Lower lobe of right lung (tissue), 2 donors: ENCODE measurements around the gene PEX14. TPM values are rescaled to one million over a fixed set of nuclear protein-coding genes. Genes with fewer than 3 reads are reported as not detected.

Experiments
- ATAC-seq, 2 donors: fragments of 200-7000 bp; cut with Tn5 transposase; one replicate each; pipeline ENCODE4 v1.9.1; 2020 to 2022; ENCODE audit warnings: mild to moderate bottlenecking in 2 of 2, moderate library complexity in 2 of 2
- DNase-seq: peaks from one replicate; pipeline ENCODE4 v3.0.0-alpha.2; 2020
- H3K27ac ChIP-seq: fragments of 200-600 bp; one replicate; pipeline ENCODE4 v1.8.0; 2022
- H3K27me3 ChIP-seq: fragments of 200-600 bp; one replicate; pipeline ENCODE4 v1.8.0; 2022; ENCODE audit warnings: low read depth
- H3K36me3 ChIP-seq: fragments of 200-600 bp; one replicate; pipeline ENCODE4 v1.8.0; 2022; ENCODE audit warnings: mild to moderate bottlenecking
- H3K4me1 ChIP-seq: fragments of 200-600 bp; one replicate; pipeline ENCODE4 v1.8.0; 2022
- H3K4me3 ChIP-seq: fragments of 200-600 bp; one replicate; pipeline ENCODE4 v1.8.0; 2022; ENCODE audit warnings: mild to moderate bottlenecking
- H3K9me3 ChIP-seq: fragments of 200-600 bp; one replicate; pipeline ENCODE4 v1.8.0; 2022
- CTCF ChIP-seq: fragments of 200-600 bp; IDR thresholded peaks from one replicate; pipeline ENCODE4 v1.8.0; 2022; ENCODE audit warnings: antibody characterized with exemption, mild to moderate bottlenecking
- intact Hi-C: fragments of 100-400 bp; cut with DNase I; formaldehyde crosslinking; loops from one replicate; pipeline ENCODE4 v1.11.0; 2022
- total RNA-seq: library from RNA; stranded (reverse); fragmentation: NEBNext Ultra II Directional; extraction: Animal tissue kit (Norgen Biotek cat#: 25700); gene quantifications from one replicate; pipeline ENCODE4 v1.2.1, GENCODE V29; 2021
- donor health status: DM: no; HTN: yes; CAD: no; lungs with severe emphysema.

PEX14 gene
- total RNA-seq, 1 donor from 2014 or later = 27.9 TPM

GRCh38 chr1:10613861-10614260, 139.1 kb downstream of the PEX14 start:
- no peaks in the 10 kb centered on the region for H3K4me1 ChIP-seq
- H3K27ac ChIP-seq = no peak overlapping the region
- no peaks in the 10 kb centered on the region for H3K9me3 ChIP-seq
- intact Hi-C loops = no loop called here
- DNase-seq (no peak), ATAC-seq (no peak)
- no peak overlapping the region for H3K4me3 ChIP-seq
- peaks cover 14% of the 10 kb centered on the region for H3K36me3 ChIP-seq
- H3K27me3 ChIP-seq = no peaks in the 10 kb centered on the region
- TF ChIP-seq CTCF = no peak

- ATAC-seq = no peak
- Histone ChIP-seq H3K9me3 (no peaks in the 10 kb centered on the region), H3K36me3 (peaks cover 15% of the 10 kb centered on the region), H3K27ac (no peak overlapping the region), H3K27me3 (no peaks in the 10 kb centered on the region), H3K4me3 (no peak overlapping the region), H3K4me1 (no peaks in the 10 kb centered on the region)
- TF ChIP-seq CTCF = no peak
- no peak for DNase-seq
- intact Hi-C loops = no loop called here
Observed at GRCh38 chr1:10614377-10615225, 139.9 kb downstream of the PEX14 start.

- DNase-seq = no peak
- Histone ChIP-seq H3K27ac (no peak overlapping the region), H3K27me3 (no peaks in the 10 kb centered on the region), H3K36me3 (peaks cover 15% of the 10 kb centered on the region), H3K4me1 (no peaks in the 10 kb centered on the region), H3K4me3 (no peak overlapping the region), H3K9me3 (no peaks in the 10 kb centered on the region)
- peak in 1 of 2 donors; percentile 19 for ATAC-seq
- intact Hi-C loops = no loop called here
- TF ChIP-seq CTCF = no peak
Observed at GRCh38 chr1:10615332-10615731, 140.6 kb downstream of the PEX14 start.

GRCh38 chr1:10615932-10616671, 141.4 kb downstream of the PEX14 start:
- Histone ChIP-seq H3K27ac (no peak overlapping the region), H3K9me3 (no peaks in the 10 kb centered on the region), H3K4me3 (no peak overlapping the region), H3K4me1 (no peaks in the 10 kb centered on the region), H3K27me3 (no peaks in the 10 kb centered on the region), H3K36me3 (peaks cover 15% of the 10 kb centered on the region)
- no peak for DNase-seq
- no peak for ATAC-seq
- no peak for TF ChIP-seq CTCF
- intact Hi-C loops = no loop called here

- no peak overlapping the region for H3K27ac ChIP-seq
- no peaks in the 10 kb centered on the region for H3K9me3 ChIP-seq
- intact Hi-C loops = no loop called here
- no peaks in the 10 kb centered on the region for H3K4me1 ChIP-seq
- H3K36me3 ChIP-seq = peaks cover 16% of the 10 kb centered on the region
- TF ChIP-seq CTCF = no peak
- no peaks in the 10 kb centered on the region for H3K27me3 ChIP-seq
- DNase-seq (no peak), ATAC-seq (no peak)
- no peak overlapping the region for H3K4me3 ChIP-seq
Observed at GRCh38 chr1:10616696-10617095, 141.9 kb downstream of the PEX14 start.
